Right ventricle myocardium superior (tissue), 1 donor: Measurements from ENCODE around the gene TBXAS1. TPM values are rescaled to one million over a fixed set of nuclear protein-coding genes. Genes with fewer than 3 reads are reported as not detected.

Experiments
- ATAC-seq: fragments of 200-7000 bp; cut with Tn5 transposase; one replicate; pipeline ENCODE4 v1.9.1; 2020; ENCODE audit warnings: mild to moderate bottlenecking; ENCODE audit not compliant: poor library complexity
- DNase-seq: peaks from one replicate; pipeline ENCODE4 v3.0.0-alpha.2; 2020
- intact Hi-C: fragments of 100-400 bp; cut with DNase I; formaldehyde crosslinking; loops from one replicate; pipeline ENCODE4 v1.11.2; 2022
- total RNA-seq: library from RNA; stranded (reverse); fragmentation: NEBNext Ultra II Directional; extraction: Animal tissue kit (Norgen Biotek cat#: 25700); gene quantifications from one replicate; pipeline ENCODE4 v1.2.1, GENCODE V29; 2021
- donor health status: DM: no; HTN: yes; CAD: no; lungs with severe emphysema.

TBXAS1 gene
- total RNA-seq, 1 donor from 2014 or later: 4.2 TPM

- DNase-seq: no peak
- ATAC-seq: no peak
- intact Hi-C loops: no loop called here
These were observed 45.2 kb downstream of the TBXAS1 start for GRCh38 chr7:139874302-139874629.

GRCh38 chr7:139875821-139876241 is 46.8 kb downstream of the TBXAS1 start:
- intact Hi-C loops: no loop called here
- no peak for DNase-seq
- peak; percentile 67 for ATAC-seq

- intact Hi-C loops: no loop called here
- DNase-seq (no peak), ATAC-seq (no peak)
These were observed 47.7 kb downstream of the TBXAS1 start for GRCh38 chr7:139876622-139877283.

- no peak for ATAC-seq
- no peak for DNase-seq
- intact Hi-C loops: no loop called here
These were observed 54.8 kb downstream of the TBXAS1 start for GRCh38 chr7:139883814-139884213.

GRCh38 chr7:139884441-139884840 is 55.4 kb downstream of the TBXAS1 start:
- ATAC-seq: no peak
- no peak for DNase-seq
- intact Hi-C loops: no loop called here

- ATAC-seq (no peak), DNase-seq (no peak)
- intact Hi-C loops: no loop called here
These were observed 56.4 kb downstream of the TBXAS1 start for GRCh38 chr7:139885511-139885910.

GRCh38 chr7:139886206-139886605 is 57.1 kb downstream of the TBXAS1 start:
- intact Hi-C loops: no loop called here
- ATAC-seq: no peak
- no peak for DNase-seq

- intact Hi-C loops: no loop called here
These were observed 57.8 kb downstream of the TBXAS1 start for GRCh38 chr7:139886899-139887298.

GRCh38 chr7:139887992-139888481 is 59.0 kb downstream of the TBXAS1 start:
- DNase-seq (no peak), ATAC-seq (peak; percentile 27)
- intact Hi-C loops: no loop called here

More at GRCh38 chr7:139886899-139887298, 57.8 kb downstream of the TBXAS1 start:
- ATAC-seq (no peak), DNase-seq (no peak)

GRCh38 chr7:139889186-139889871 is 60.3 kb downstream of the TBXAS1 start:
- DNase-seq: no peak
- intact Hi-C loops: no loop called here
- no peak for ATAC-seq

- intact Hi-C loops: no loop called here
- ATAC-seq (no peak), DNase-seq (no peak)
These were observed 64.4 kb downstream of the TBXAS1 start for GRCh38 chr7:139893461-139893860.

GRCh38 chr7:139893999-139894398 is 64.9 kb downstream of the TBXAS1 start:
- no peak for ATAC-seq
- DNase-seq: no peak
- intact Hi-C loops: no loop called here

- no peak for DNase-seq
- no peak for ATAC-seq
- intact Hi-C loops: no loop called here
These were observed 66.2 kb downstream of the TBXAS1 start for GRCh38 chr7:139895141-139895829.

- intact Hi-C loops: no loop called here
- ATAC-seq (no peak), DNase-seq (no peak)
These were observed 67.2 kb downstream of the TBXAS1 start for GRCh38 chr7:139896288-139896687.

- DNase-seq (no peak), ATAC-seq (peak; percentile 70)
- intact Hi-C loops: no loop called here
These were observed 67.8 kb downstream of the TBXAS1 start for GRCh38 chr7:139896831-139897230.

- ATAC-seq: no peak
- intact Hi-C loops: no loop called here
- no peak for DNase-seq
These were observed 68.5 kb downstream of the TBXAS1 start for GRCh38 chr7:139897422-139898090.

- no peak for DNase-seq
- intact Hi-C loops: no loop called here
These were observed 69.4 kb downstream of the TBXAS1 start for GRCh38 chr7:139898483-139898882.

GRCh38 chr7:139899328-139899955 is 70.4 kb downstream of the TBXAS1 start:
- ATAC-seq (no peak), DNase-seq (no peak)
- intact Hi-C loops: no loop called here

More at GRCh38 chr7:139898483-139898882, 69.4 kb downstream of the TBXAS1 start:
- ATAC-seq: no peak

- no peak for DNase-seq
- ATAC-seq: no peak
- intact Hi-C loops: no loop called here
These were observed 71.3 kb downstream of the TBXAS1 start for GRCh38 chr7:139900326-139900725.
